ENCODE data around the gene PIN1. TPM values are rescaled to one million over a fixed set of nuclear protein-coding genes. Genes with fewer than 3 reads are reported as not detected.

Gene PIN1
- total RNA-seq, 4 donors from 2014 or later = 83.9 to 111 (median 93.4) TPM

DNA sequence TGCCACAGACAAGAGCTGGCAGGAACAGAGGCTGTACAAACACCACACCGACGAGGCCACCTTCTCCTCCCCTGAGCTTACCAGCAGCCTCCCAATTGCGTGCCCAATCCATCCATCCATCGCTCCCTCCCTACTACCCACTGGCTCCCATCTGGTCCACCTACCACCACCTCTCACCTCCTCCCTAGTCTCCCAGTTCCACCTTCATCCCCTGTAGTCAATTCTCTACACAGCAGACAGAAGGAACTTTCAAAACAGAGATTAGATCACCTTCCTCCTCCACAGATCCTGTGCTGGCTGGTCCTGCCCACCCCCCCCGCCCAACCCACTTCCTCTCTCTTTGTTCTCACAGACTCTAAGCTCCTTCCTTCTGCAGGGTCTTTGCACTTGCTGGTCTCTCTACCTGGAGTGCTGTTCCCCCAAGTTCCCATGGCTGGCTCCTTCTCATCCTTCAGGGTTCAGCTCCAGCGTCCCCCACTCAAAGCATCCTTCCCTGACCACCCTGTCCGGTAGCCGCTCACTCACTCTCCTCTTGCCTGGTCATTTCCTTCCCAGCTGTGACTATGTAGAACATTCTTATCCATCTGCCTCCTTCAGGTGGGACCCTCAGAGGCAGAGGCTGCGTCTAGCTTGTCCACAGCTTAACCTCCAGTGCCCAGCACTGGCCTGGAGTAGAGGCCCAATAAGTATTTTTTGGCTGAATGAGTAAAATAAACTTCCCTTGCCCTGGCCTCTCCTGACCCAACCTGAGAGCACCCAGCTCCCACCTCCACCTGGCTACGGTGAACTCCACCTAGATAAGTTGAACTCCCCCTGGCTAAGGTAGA lies 23.0 kb downstream of the PIN1 start:
- in situ Hi-C loops (cut with MboI; ENCODE audit: low sequenced_read_pairs in 4 of 4) = no loop called here
- DNase-seq = no peak
- TF ChIP-seq POLR2A (IDR thresholded peaks at IDR 0.05) = no peak
- TF ChIP-seq, protein P1, sequence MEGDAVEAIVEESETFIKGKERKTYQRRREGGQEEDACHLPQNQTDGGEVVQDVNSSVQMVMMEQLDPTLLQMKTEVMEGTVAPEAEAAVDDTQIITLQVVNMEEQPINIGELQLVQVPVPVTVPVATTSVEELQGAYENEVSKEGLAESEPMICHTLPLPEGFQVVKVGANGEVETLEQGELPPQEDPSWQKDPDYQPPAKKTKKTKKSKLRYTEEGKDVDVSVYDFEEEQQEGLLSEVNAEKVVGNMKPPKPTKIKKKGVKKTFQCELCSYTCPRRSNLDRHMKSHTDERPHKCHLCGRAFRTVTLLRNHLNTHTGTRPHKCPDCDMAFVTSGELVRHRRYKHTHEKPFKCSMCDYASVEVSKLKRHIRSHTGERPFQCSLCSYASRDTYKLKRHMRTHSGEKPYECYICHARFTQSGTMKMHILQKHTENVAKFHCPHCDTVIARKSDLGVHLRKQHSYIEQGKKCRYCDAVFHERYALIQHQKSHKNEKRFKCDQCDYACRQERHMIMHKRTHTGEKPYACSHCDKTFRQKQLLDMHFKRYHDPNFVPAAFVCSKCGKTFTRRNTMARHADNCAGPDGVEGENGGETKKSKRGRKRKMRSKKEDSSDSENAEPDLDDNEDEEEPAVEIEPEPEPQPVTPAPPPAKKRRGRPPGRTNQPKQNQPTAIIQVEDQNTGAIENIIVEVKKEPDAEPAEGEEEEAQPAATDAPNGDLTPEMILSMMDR (IDR thresholded peaks at IDR 0.05 in 4 of 5, conservative IDR thresholded peaks at IDR 0.05 in 1 of 5) = no peak

DNA sequence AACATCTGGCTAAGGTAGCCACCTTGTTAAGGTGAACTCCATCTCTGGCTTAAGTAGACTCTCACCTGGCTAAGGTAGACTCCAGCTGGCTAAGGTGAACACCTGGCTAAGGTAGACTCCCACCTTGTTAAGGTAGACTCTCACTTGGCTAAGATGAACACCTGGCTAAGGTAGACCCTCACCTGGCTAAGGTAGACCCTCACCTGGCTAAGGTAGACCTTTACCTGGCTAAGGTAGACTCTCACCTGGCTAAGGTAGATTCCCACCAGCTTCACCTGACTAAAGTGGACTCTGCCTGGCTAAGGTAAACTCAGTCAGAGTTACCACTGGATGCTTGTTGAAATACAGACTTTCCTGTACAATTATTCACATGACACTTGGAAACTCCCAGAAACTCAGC lies 23.6 kb downstream of the PIN1 start:
- no peak for TF ChIP-seq POLR2A (IDR thresholded peaks at IDR 0.05)
- TF ChIP-seq, protein P1 (IDR thresholded peaks at IDR 0.05 in 4 of 5, conservative IDR thresholded peaks at IDR 0.05 in 1 of 5) = no peak
- DNase-seq = no peak
- intact Hi-C loops (cut with DNase I; ENCODE audit: low total_unique reads) = no loop called here
- in situ Hi-C loops (cut with MboI; ENCODE audit: low sequenced_read_pairs in 4 of 4) = no loop called here
- Histone ChIP-seq H3K36me3 (no peaks in the 10 kb centered on the region), H3K4me3 (no peak overlapping the region), H3K27me3 (no peaks in the 10 kb centered on the region), H3K4me1 (no peaks in the 10 kb centered on the region), H3K9me3 (no peaks in the 10 kb centered on the region), H3K27ac (no peak overlapping the region)
- ATAC-seq = no peak

More for the DNA sequence above, 23.0 kb downstream of the PIN1 start:
- H3K36me3 ChIP-seq = no peaks in the 10 kb centered on the region
- no peaks in the 10 kb centered on the region for H3K9me3 ChIP-seq
- H3K4me1 ChIP-seq = no peaks in the 10 kb centered on the region
- H3K4me3 ChIP-seq = no peak overlapping the region
- no peak overlapping the region for H3K27ac ChIP-seq
- H3K27me3 ChIP-seq = no peaks in the 10 kb centered on the region
- intact Hi-C loops (cut with DNase I; ENCODE audit: low total_unique reads) = no loop called here
- ATAC-seq = no peak

DNA sequence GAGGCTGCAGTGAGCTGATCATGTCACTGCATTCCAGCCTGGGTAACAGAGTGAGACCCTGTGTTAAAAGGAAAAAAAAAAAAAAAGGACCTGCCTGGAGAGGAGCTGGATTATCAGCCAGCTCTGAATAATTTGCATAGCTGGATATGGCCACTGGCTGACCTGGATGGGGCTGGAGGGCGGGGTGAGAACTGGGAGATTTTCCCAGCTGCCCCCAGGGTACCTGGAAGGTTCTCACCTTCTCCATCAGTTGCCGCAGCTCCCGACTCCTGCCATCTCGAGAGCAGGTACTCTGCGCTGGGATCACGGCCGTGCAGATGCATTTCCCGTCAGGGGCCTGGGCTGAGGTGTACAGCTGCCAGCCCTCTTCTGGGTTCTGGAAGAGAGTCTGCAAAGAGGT lies 25.3 kb downstream of the PIN1 start:
- Histone ChIP-seq H3K4me1 (no peaks in the 10 kb centered on the region), H3K27me3 (no peaks in the 10 kb centered on the region), H3K36me3 (no peaks in the 10 kb centered on the region), H3K9me3 (no peaks in the 10 kb centered on the region), H3K4me3 (no peak overlapping the region), H3K27ac (no peak overlapping the region)
- in situ Hi-C loops (cut with MboI; ENCODE audit: low sequenced_read_pairs in 4 of 4) = no loop called here
- intact Hi-C loops (cut with DNase I; ENCODE audit: low total_unique reads) = no loop called here
- ATAC-seq (no peak), DNase-seq (no peak)
- no peak for TF ChIP-seq POLR2A (IDR thresholded peaks at IDR 0.05)
- TF ChIP-seq, protein P1 (IDR thresholded peaks at IDR 0.05 in 4 of 5, conservative IDR thresholded peaks at IDR 0.05 in 1 of 5) = no peak

DNA sequence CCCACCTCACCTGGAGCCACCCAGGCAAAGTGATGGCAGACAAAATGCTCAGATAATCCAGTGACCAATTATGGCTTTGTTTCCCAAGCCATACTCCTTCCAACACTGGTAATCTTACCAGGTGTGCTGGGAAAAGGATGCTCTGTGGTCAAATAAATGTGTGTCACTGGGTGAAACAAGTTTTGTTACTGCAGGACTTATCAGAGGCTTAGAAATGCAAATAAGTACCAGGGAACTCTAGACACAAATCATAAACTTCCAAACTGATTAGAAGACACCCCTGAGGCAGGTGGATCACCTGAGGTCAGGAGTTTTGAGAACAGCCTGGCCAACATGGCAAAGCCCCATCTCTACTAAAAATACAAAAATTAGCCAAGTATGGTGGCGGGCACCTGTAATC lies 26.4 kb downstream of the PIN1 start:
- ATAC-seq = no peak
- in situ Hi-C loops (cut with MboI; ENCODE audit: low sequenced_read_pairs in 4 of 4) = no loop called here

More for the DNA sequence above, 26.4 kb downstream of the PIN1 start:
- no peaks in the 10 kb centered on the region for H3K36me3 ChIP-seq
- H3K27me3 ChIP-seq = no peaks in the 10 kb centered on the region
- DNase-seq = no peak
- H3K4me1 ChIP-seq = no peaks in the 10 kb centered on the region
- intact Hi-C loops (cut with DNase I; ENCODE audit: low total_unique reads) = no loop called here
- H3K27ac ChIP-seq = no peak overlapping the region
- no peak overlapping the region for H3K4me3 ChIP-seq
- no peak for TF ChIP-seq POLR2A (IDR thresholded peaks at IDR 0.05)
- TF ChIP-seq, protein P1 (IDR thresholded peaks at IDR 0.05 in 4 of 5, conservative IDR thresholded peaks at IDR 0.05 in 1 of 5) = no peak
- no peaks in the 10 kb centered on the region for H3K9me3 ChIP-seq
